Measurements from ENCODE around the gene PRPF19.

PRPF19 gene

GRCh38 chr11:60891103-60891741 is 15.2 kb downstream of the PRPF19 start:
- Histone ChIP-seq H3K27me3 (replicated peaks in 2 of 5; ENCODE audit: control insufficient read depth in 4 of 5, insufficient read depth in 5 of 5, low read length in 4 of 5) (no peaks in the 10 kb centered on the region), H3K27ac (ENCODE audit: insufficient read depth in 1 of 2, low read depth in 1 of 2, low read length in 2 of 2, poor library complexity in 1 of 2, severe bottlenecking in 2 of 2) (peak overlapping the region; percentile 46 to 77), H3K36me3 (ENCODE audit: control insufficient read depth in 4 of 4, insufficient read depth in 4 of 4, low read length in 3 of 4) (peaks cover 6 to 58% (median 27%) of the 10 kb centered on the region in 4 experiments), H3K4me1 (ENCODE audit: control extremely low read depth in 1 of 4, control insufficient read depth in 4 of 4, insufficient read depth in 4 of 4, low read length in 3 of 4) (peaks cover 0 to 34% (median 18%) of the 10 kb centered on the region in 4 experiments), H3K9me3 (ENCODE audit: control extremely low read depth in 1 of 5, control insufficient read depth in 4 of 5, insufficient read depth in 2 of 5, low read depth in 1 of 5, low read length in 4 of 5) (no peaks in the 10 kb centered on the region), H3K4me3 (ENCODE audit: control insufficient read depth in 1 of 7, extremely low read depth in 1 of 7, insufficient read depth in 4 of 7, low read depth in 2 of 7, low read length in 6 of 7) (peak overlapping the region in 1 of 7 experiments; percentile 17)
- WGBS (ENCODE audit: insufficient coverage): 17% methylated on average over 3 of the region's 7 CpGs
- CTCF ChIA-PET: interaction anchor here (0.9 to 14.2 kb wide), 7 partner anchors 7 to 117 kb away, joined by 3 to 422 read pairs (median 62); partner anchors contain the start of gene PRPF19
- POLR2A ChIA-PET: interaction anchor here (0.7 to 1.2 kb wide), 3 partner anchors 8 to 69 kb away, joined by 3 read pairs; partner anchors contain the start of gene PRPF19
- peak; percentile 64 to 80 (median 75) for DNase-seq

DNA sequence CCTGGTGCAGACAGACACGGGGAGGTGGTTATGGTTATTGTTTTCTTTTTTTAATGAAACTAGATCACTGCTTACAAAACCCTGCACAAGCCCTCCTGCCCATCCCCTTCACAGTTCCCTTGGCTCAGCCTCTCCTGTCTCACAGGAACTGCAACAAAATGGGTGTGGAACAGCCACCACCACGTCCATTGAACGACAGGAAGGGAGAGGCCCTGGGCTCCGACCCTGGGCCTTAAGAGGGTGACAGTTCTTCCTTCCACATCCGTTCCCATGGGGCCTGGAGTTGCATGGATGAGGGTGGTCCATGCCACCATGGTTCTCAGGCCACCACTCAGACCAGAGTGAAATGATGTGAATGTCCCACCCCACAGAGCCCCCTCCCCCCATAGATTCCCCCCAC is 15.7 kb downstream of the PRPF19 start:
- no peaks in the 10 kb centered on the region for H3K27me3 ChIP-seq (replicated peaks in 2 of 5; ENCODE audit: control insufficient read depth in 4 of 5, insufficient read depth in 5 of 5, low read length in 4 of 5)
- H3K27ac ChIP-seq (ENCODE audit: insufficient read depth in 1 of 2, low read depth in 1 of 2, low read length in 2 of 2, poor library complexity in 1 of 2, severe bottlenecking in 2 of 2): peak overlapping the region in 1 of 2 experiments; percentile 43
- DNase-seq: peak in 1 of 3 donors; percentile 26
- H3K4me3 ChIP-seq (ENCODE audit: control insufficient read depth in 1 of 7, extremely low read depth in 1 of 7, insufficient read depth in 4 of 7, low read depth in 2 of 7, low read length in 6 of 7): no peak overlapping the region
- ChIA-PET CTCF (interaction anchor here (1.2 to 14.2 kb wide), 6 partner anchors 8 to 117 kb away, joined by 3 to 422 read pairs (median 65); partner anchors contain the start of gene PRPF19), POLR2A (interaction anchor here (1.0 to 1.2 kb wide), 2 partner anchors 8 to 16 kb away, joined by 3 read pairs; partner anchors contain the start of gene PRPF19)
- peaks cover 6 to 53% (median 24%) of the 10 kb centered on the region in 4 experiments for H3K36me3 ChIP-seq (ENCODE audit: control insufficient read depth in 4 of 4, insufficient read depth in 4 of 4, low read length in 3 of 4)
- no peaks in the 10 kb centered on the region for H3K9me3 ChIP-seq (ENCODE audit: control extremely low read depth in 1 of 5, control insufficient read depth in 4 of 5, insufficient read depth in 2 of 5, low read depth in 1 of 5, low read length in 4 of 5)
- WGBS (ENCODE audit: insufficient coverage): 0% methylated on average over 2 of the region's 5 CpGs
- peaks cover 0 to 34% (median 18%) of the 10 kb centered on the region in 4 experiments for H3K4me1 ChIP-seq (ENCODE audit: control extremely low read depth in 1 of 4, control insufficient read depth in 4 of 4, insufficient read depth in 4 of 4, low read length in 3 of 4)

DNA sequence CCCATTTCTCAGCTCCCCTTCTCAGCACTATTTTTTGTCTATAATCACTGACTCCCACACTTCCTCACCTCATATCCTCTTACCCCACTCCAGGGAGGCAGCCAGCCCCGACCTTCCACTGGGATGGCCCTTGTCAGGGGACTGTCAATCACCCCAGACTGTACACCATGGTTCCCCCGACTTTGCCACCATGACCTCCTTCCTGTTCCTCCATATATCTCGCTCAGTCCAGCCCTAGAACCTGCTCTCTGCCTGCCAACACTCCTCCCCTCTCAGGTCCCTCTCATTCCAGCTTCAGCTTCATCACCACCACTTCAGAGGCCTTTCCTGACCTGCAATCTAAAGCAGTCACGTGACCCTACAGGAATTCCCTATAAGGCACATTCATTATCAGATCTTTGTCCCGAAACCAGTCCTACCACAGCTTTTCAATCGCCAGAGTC is 16.5 kb downstream of the PRPF19 start:
- Histone ChIP-seq H3K4me1 (ENCODE audit: control extremely low read depth in 1 of 4, control insufficient read depth in 4 of 4, insufficient read depth in 4 of 4, low read length in 3 of 4) (peaks cover 0 to 34% (median 18%) of the 10 kb centered on the region in 4 experiments), H3K4me3 (ENCODE audit: control insufficient read depth in 1 of 7, extremely low read depth in 1 of 7, insufficient read depth in 4 of 7, low read depth in 2 of 7, low read length in 6 of 7) (no peak overlapping the region), H3K27me3 (replicated peaks in 2 of 5; ENCODE audit: control insufficient read depth in 4 of 5, insufficient read depth in 5 of 5, low read length in 4 of 5) (no peaks in the 10 kb centered on the region), H3K9me3 (ENCODE audit: control extremely low read depth in 1 of 5, control insufficient read depth in 4 of 5, insufficient read depth in 2 of 5, low read depth in 1 of 5, low read length in 4 of 5) (no peaks in the 10 kb centered on the region), H3K36me3 (ENCODE audit: control insufficient read depth in 4 of 4, insufficient read depth in 4 of 4, low read length in 3 of 4) (peaks cover 3 to 46% (median 16%) of the 10 kb centered on the region in 4 experiments), H3K27ac (ENCODE audit: insufficient read depth in 1 of 2, low read depth in 1 of 2, low read length in 2 of 2, poor library complexity in 1 of 2, severe bottlenecking in 2 of 2) (peak overlapping the region; percentile 20 to 23)
- 23% methylated on average over 6 of the region's 6 CpGs for WGBS (ENCODE audit: insufficient coverage)
- CTCF ChIA-PET: interaction anchor here (1.1 to 14.2 kb wide), 9 partner anchors 8 to 116 kb away, joined by 3 to 422 read pairs (median 7); partner anchors contain the start of genes PRPF19 and ZP1
- DNase-seq: peak in 1 of 3 donors; percentile 14
- POLR2A ChIA-PET: no interaction called here

GRCh38 chr11:60887556-60887955 is 18.8 kb downstream of the PRPF19 start:
- Histone ChIP-seq H3K27me3 (replicated peaks in 2 of 5; ENCODE audit: control insufficient read depth in 4 of 5, insufficient read depth in 5 of 5, low read length in 4 of 5) (no peaks in the 10 kb centered on the region), H3K4me1 (ENCODE audit: control extremely low read depth in 1 of 4, control insufficient read depth in 4 of 4, insufficient read depth in 4 of 4, low read length in 3 of 4) (peaks cover 0 to 31% (median 18%) of the 10 kb centered on the region in 4 experiments), H3K4me3 (ENCODE audit: control insufficient read depth in 1 of 7, extremely low read depth in 1 of 7, insufficient read depth in 4 of 7, low read depth in 2 of 7, low read length in 6 of 7) (no peak overlapping the region), H3K36me3 (ENCODE audit: control insufficient read depth in 4 of 4, insufficient read depth in 4 of 4, low read length in 3 of 4) (peaks cover 0 to 30% (median 2%) of the 10 kb centered on the region in 4 experiments), H3K9me3 (ENCODE audit: control extremely low read depth in 1 of 5, control insufficient read depth in 4 of 5, insufficient read depth in 2 of 5, low read depth in 1 of 5, low read length in 4 of 5) (no peaks in the 10 kb centered on the region), H3K27ac (ENCODE audit: insufficient read depth in 1 of 2, low read depth in 1 of 2, low read length in 2 of 2, poor library complexity in 1 of 2, severe bottlenecking in 2 of 2) (no peak overlapping the region)
- 55% methylated on average over 5 of the region's 5 CpGs for WGBS (ENCODE audit: insufficient coverage)
- ChIA-PET POLR2A (interaction anchor here (1.2 kb wide), 1 partner anchor 57 kb away, joined by 7 read pairs; no protein-coding TSS in a partner anchor), CTCF (interaction anchor here (0.7 to 14.2 kb wide), 26 partner anchors 11 to 134 kb away, joined by 3 to 422 read pairs (median 6); partner anchors contain the start of genes PRPF19, PTGDR2 and ZP1)
- peak; percentile 70 to 84 (median 81) for DNase-seq

DNA sequence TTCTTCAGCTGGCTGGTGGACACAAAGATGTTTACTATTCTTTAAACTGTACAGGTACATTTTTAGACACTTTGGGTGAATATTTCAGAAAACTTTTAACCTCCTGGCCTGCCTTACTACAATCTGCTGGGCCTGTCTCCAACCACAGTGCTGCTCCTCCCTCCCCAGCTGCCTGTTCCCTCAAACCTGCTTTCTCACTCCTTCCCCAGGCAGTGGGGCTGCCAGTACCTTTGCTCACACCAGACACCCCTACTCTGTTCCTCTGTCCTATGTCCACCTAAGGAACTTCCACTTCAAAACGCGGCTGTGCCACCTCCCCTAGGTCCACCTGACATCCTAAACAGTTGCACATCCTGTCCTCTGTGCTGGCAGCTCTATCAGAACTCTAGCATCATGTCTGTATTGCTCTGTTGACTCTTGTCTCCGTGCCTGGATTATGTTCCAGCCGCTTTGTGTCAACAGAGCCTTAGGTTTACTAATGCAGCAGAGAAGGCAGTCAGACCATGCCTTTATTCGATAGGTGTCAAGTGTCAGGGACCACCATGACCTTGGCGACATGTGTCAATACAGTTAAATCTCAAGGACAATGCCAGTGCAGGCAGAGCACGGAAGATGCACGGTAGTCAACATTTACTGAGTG is 25.6 kb downstream of the PRPF19 start:
- no peaks in the 10 kb centered on the region for H3K9me3 ChIP-seq (ENCODE audit: control extremely low read depth in 1 of 5, control insufficient read depth in 4 of 5, insufficient read depth in 2 of 5, low read depth in 1 of 5, low read length in 4 of 5)
- H3K27ac ChIP-seq (ENCODE audit: insufficient read depth in 1 of 2, low read depth in 1 of 2, low read length in 2 of 2, poor library complexity in 1 of 2, severe bottlenecking in 2 of 2): no peak overlapping the region
- ChIA-PET POLR2A (no interaction called here), CTCF (interaction anchor here (14.2 kb wide), 1 partner anchor 52 kb away, joined by 422 read pairs; no protein-coding TSS in a partner anchor)
- no peaks in the 10 kb centered on the region for H3K4me1 ChIP-seq (ENCODE audit: control extremely low read depth in 1 of 4, control insufficient read depth in 4 of 4, insufficient read depth in 4 of 4, low read length in 3 of 4)
- no peaks in the 10 kb centered on the region for H3K27me3 ChIP-seq (replicated peaks in 2 of 5; ENCODE audit: control insufficient read depth in 4 of 5, insufficient read depth in 5 of 5, low read length in 4 of 5)
- H3K36me3 ChIP-seq (ENCODE audit: control insufficient read depth in 4 of 4, insufficient read depth in 4 of 4, low read length in 3 of 4): peaks cover 0 to 8% (median 3%) of the 10 kb centered on the region in 4 experiments
- no peak overlapping the region for H3K4me3 ChIP-seq (ENCODE audit: control insufficient read depth in 1 of 7, extremely low read depth in 1 of 7, insufficient read depth in 4 of 7, low read depth in 2 of 7, low read length in 6 of 7)
- DNase-seq: no peak
- WGBS (ENCODE audit: insufficient coverage): 96% methylated on average over 8 of the region's 8 CpGs

- Histone ChIP-seq H3K4me3 (ENCODE audit: control insufficient read depth in 1 of 7, extremely low read depth in 1 of 7, insufficient read depth in 4 of 7, low read depth in 2 of 7, low read length in 6 of 7) (no peak overlapping the region), H3K27ac (ENCODE audit: insufficient read depth in 1 of 2, low read depth in 1 of 2, low read length in 2 of 2, poor library complexity in 1 of 2, severe bottlenecking in 2 of 2) (no peak overlapping the region), H3K27me3 (replicated peaks in 2 of 5; ENCODE audit: control insufficient read depth in 4 of 5, insufficient read depth in 5 of 5, low read length in 4 of 5) (no peaks in the 10 kb centered on the region), H3K36me3 (ENCODE audit: control insufficient read depth in 4 of 4, insufficient read depth in 4 of 4, low read length in 3 of 4) (peaks cover 0 to 12% (median 3%) of the 10 kb centered on the region in 4 experiments), H3K9me3 (ENCODE audit: control extremely low read depth in 1 of 5, control insufficient read depth in 4 of 5, insufficient read depth in 2 of 5, low read depth in 1 of 5, low read length in 4 of 5) (no peaks in the 10 kb centered on the region), H3K4me1 (ENCODE audit: control extremely low read depth in 1 of 4, control insufficient read depth in 4 of 4, insufficient read depth in 4 of 4, low read length in 3 of 4) (no peaks in the 10 kb centered on the region)
- WGBS (ENCODE audit: insufficient coverage): 87% methylated on average over 3 of the region's 5 CpGs
- ChIA-PET CTCF (interaction anchor here (14.2 kb wide), 1 partner anchor 51 kb away, joined by 422 read pairs; no protein-coding TSS in a partner anchor), POLR2A (no interaction called here)
- no peak for DNase-seq
Observed at GRCh38 chr11:60879971-60880588, 26.3 kb downstream of the PRPF19 start.

All from common myeloid progenitor, CD34-positive (primary cell).